Keratinocyte (primary cell): Measurements from ENCODE around the gene RAP1GAP2. TPM values are rescaled to one million over a fixed set of nuclear protein-coding genes. Genes with fewer than 3 reads are reported as not detected.

Source experiments
- DNase-seq: peaks from one replicate; pipeline ENCODE4 v3.0.0-alpha.2; 2011; ENCODE audit warnings: low read depth, missing footprints, low spot score
- FAIRE-seq: peaks from 2 replicates; lab custom pipeline; 2011; peaks lifted over from hg19 to GRCh38; lab: Jason Lieb, UNC
- H2AFZ ChIP-seq: 2 replicates; pipeline ENCODE4 v1.6.0; 2012; ENCODE audit warnings: low read length, control low read depth, inconsistent platforms; ENCODE audit not compliant: control insufficient read depth
- H3K27ac ChIP-seq: 2 replicates; pipeline ENCODE4 v1.5.1; 2011; ENCODE audit warnings: low read length; ENCODE audit not compliant: control insufficient read depth, insufficient read depth
- H3K27me3 ChIP-seq: 3 replicates; pipeline ENCODE4 v1.6.0; 2011; ENCODE audit warnings: low read length; ENCODE audit not compliant: control insufficient read depth, insufficient read depth; ENCODE audit errors: extremely low read depth
- H3K36me3 ChIP-seq, 2 experiments: 2 replicates in 1 of 2; 3 replicates in 1 of 2; pipeline ENCODE4 v1.5.1; 2011; ENCODE audit warnings: low read length in 2 of 2, mild to moderate bottlenecking in 1 of 2; ENCODE audit not compliant: control insufficient read depth in 2 of 2, insufficient read depth in 2 of 2; ENCODE audit errors: extremely low read depth in 1 of 2
- H3K4me1 ChIP-seq: 3 replicates; pipeline ENCODE4 v1.5.1; 2011; ENCODE audit warnings: low read length; ENCODE audit not compliant: control insufficient read depth, insufficient read depth; ENCODE audit errors: extremely low read depth
- H3K4me2 ChIP-seq: 3 replicates; pipeline ENCODE4 v1.6.0; 2011; ENCODE audit warnings: low read depth, low read length; ENCODE audit not compliant: control insufficient read depth, insufficient read depth; ENCODE audit errors: extremely low read depth
- H3K4me3 ChIP-seq, 3 experiments: fragments of 200-600 bp in 1 of 3; sonication (generic) in 1 of 3; 2 replicates in 2 of 3; 3 replicates in 1 of 3; pipeline ENCODE4 v1.5.1; 2011 to 2016; ENCODE audit warnings: low read length in 3 of 3, mild to moderate bottlenecking in 3 of 3, control low read depth in 2 of 3, inconsistent platforms in 1 of 3, low read depth in 1 of 3, mixed read lengths in 1 of 3, mixed run types in 1 of 3, moderate library complexity in 1 of 3; ENCODE audit not compliant: control insufficient read depth in 2 of 3, insufficient read depth in 2 of 3; ENCODE audit errors: extremely low read depth in 1 of 3
- H3K79me2 ChIP-seq: 2 replicates; pipeline ENCODE4 v1.6.0; 2012; ENCODE audit warnings: low read length; ENCODE audit not compliant: control insufficient read depth, insufficient read depth
- H3K9ac ChIP-seq: 3 replicates; pipeline ENCODE4 v1.6.0; 2011; ENCODE audit warnings: low read length; ENCODE audit not compliant: control insufficient read depth, insufficient read depth; ENCODE audit errors: extremely low read depth
- H3K9me1 ChIP-seq: 3 replicates; pipeline ENCODE4 v1.6.0; 2011; ENCODE audit warnings: low read length; ENCODE audit not compliant: control insufficient read depth, insufficient read depth; ENCODE audit errors: extremely low read depth
- H3K9me3 ChIP-seq: 2 replicates; pipeline ENCODE4 v1.5.1; 2012; ENCODE audit warnings: low read depth, low read length; ENCODE audit not compliant: control insufficient read depth
- H4K20me1 ChIP-seq: 3 replicates; pipeline ENCODE4 v1.6.0; 2011; ENCODE audit warnings: low read length; ENCODE audit not compliant: control insufficient read depth, insufficient read depth; ENCODE audit errors: extremely low read depth
- CTCF ChIP-seq, 3 experiments: IDR thresholded peaks in 1 of 3; conservative IDR thresholded peaks in 1 of 3; optimal IDR thresholded peaks in 1 of 3; 2 replicates in 2 of 3; 3 replicates in 1 of 3; pipeline versions ENCODE3 to v1.5.1; 2011; ENCODE audit warnings: low read length in 3 of 3, mild to moderate bottlenecking in 3 of 3, moderate library complexity in 2 of 3, control low read depth in 1 of 3, inconsistent platforms in 1 of 3; ENCODE audit not compliant: insufficient read depth in 2 of 3; ENCODE audit errors: extremely low read depth in 1 of 3
- EZH2 ChIP-seq: IDR thresholded peaks from one replicate; pipeline ENCODE4 v1.6.1; 2012; ENCODE audit warnings: inconsistent platforms, mild to moderate bottlenecking, low read length, moderate library complexity
- dilution Hi-C: fragments of 300-500 bp; cut with MboI; formaldehyde crosslinking; loops from one replicate; pipeline ENCODE4 v1.7.0; 2020; ENCODE audit warnings: low sequenced_read_pairs; ENCODE audit not compliant: extremely low pct_ligation_motif_present
- polyA plus RNA-seq, 5 experiments: library from polyadenylated mRNA; depleted of rRNA in 3 of 5; stranded (reverse) in 3 of 5; stranded (forward) in 1 of 5; unstranded in 1 of 5; fragments of >200 nt; gene quantifications; 1 replicate in 1 of 5; 2 replicates in 3 of 5; 3 replicates in 1 of 5; pipeline versions ENCODE4 v1.2.1 to v1.2.3, GENCODE V29; 2011 to 2012; ENCODE audit warnings: missing spikeins in 2 of 5, low read depth in 1 of 5, low replicate concordance in 1 of 5

RAP1GAP2 gene
- polyA plus RNA-seq, 1 donor (not counting 4 experiments of a cell fraction or from before 2014, with no cell fraction given), result 13.6 TPM

- no peak overlapping the region for H2AFZ ChIP-seq
- no peak overlapping the region for H3K4me2 ChIP-seq
- H3K79me2 ChIP-seq, result no peaks in the 10 kb centered on the region
- dilution Hi-C loops, result no loop called here
- peaks cover 2% of the 10 kb centered on the region for H3K27me3 ChIP-seq
- no peak overlapping the region for H3K9ac ChIP-seq
- no peaks in the 10 kb centered on the region for H3K9me1 ChIP-seq
- no peaks in the 10 kb centered on the region for H3K36me3 ChIP-seq
- peaks cover 13% of the 10 kb centered on the region for H3K4me1 ChIP-seq
- no peak overlapping the region for H3K27ac ChIP-seq
- no peak for DNase-seq
- TF ChIP-seq EZH2 (no peak), CTCF (optimal IDR thresholded peaks at IDR 0.05 in 1 of 3, IDR thresholded peaks at IDR 0.05 in 1 of 3, conservative IDR thresholded peaks at IDR 0.05 in 1 of 3; ENCODE audit: extremely low read depth in 1 of 3, insufficient read depth in 2 of 3, low read length in 3 of 3) (no peak)
- no peaks in the 10 kb centered on the region for H3K9me3 ChIP-seq
- no peaks in the 10 kb centered on the region for H4K20me1 ChIP-seq
- FAIRE-seq, result no peak
- H3K4me3 ChIP-seq, result no peak overlapping the region
These were observed 17.8 kb downstream of the RAP1GAP2 start for GRCh38 chr17:2814049-2814448.

- no peak overlapping the region for H3K9ac ChIP-seq
- H3K9me3 ChIP-seq, result no peaks in the 10 kb centered on the region
- peaks cover 2% of the 10 kb centered on the region for H3K27me3 ChIP-seq
- no peak for DNase-seq
- no peak overlapping the region for H2AFZ ChIP-seq
- no peaks in the 10 kb centered on the region for H4K20me1 ChIP-seq
- no peaks in the 10 kb centered on the region for H3K79me2 ChIP-seq
- H3K36me3 ChIP-seq, result no peaks in the 10 kb centered on the region
- no peak overlapping the region for H3K4me3 ChIP-seq
- TF ChIP-seq CTCF (optimal IDR thresholded peaks at IDR 0.05 in 1 of 3, IDR thresholded peaks at IDR 0.05 in 1 of 3, conservative IDR thresholded peaks at IDR 0.05 in 1 of 3; ENCODE audit: extremely low read depth in 1 of 3, insufficient read depth in 2 of 3, low read length in 3 of 3) (no peak), EZH2 (no peak)
- no peak for FAIRE-seq
- dilution Hi-C loops, result no loop called here
- H3K9me1 ChIP-seq, result no peaks in the 10 kb centered on the region
- peaks cover 13% of the 10 kb centered on the region for H3K4me1 ChIP-seq
- no peak overlapping the region for H3K27ac ChIP-seq
- no peak overlapping the region for H3K4me2 ChIP-seq
These were observed 18.5 kb downstream of the RAP1GAP2 start for GRCh38 chr17:2814481-2815341.
